AG09319 (cell line): ENCODE measurements around the gene UNC13C.
"Not testable (repeated sequence)": the region's sequence is repeated elsewhere in the genome, so short reads cannot be mapped to it uniquely, and the experiment has no call there.

ENCODE experiments used
- DNase-seq: peaks from one replicate; pipeline ENCODE4 v3.0.0-alpha.2; 2010; ENCODE audit warnings: low read depth; ENCODE audit errors: extremely low read depth
- TF ChIP-seq, protein P1 (sequence below): IDR thresholded peaks from 2 replicates; pipeline ENCODE4 v1.5.1; 2011; ENCODE audit warnings: low read depth, mild to moderate bottlenecking, inconsistent platforms, low read length, moderate library complexity

Gene UNC13C

DNA sequence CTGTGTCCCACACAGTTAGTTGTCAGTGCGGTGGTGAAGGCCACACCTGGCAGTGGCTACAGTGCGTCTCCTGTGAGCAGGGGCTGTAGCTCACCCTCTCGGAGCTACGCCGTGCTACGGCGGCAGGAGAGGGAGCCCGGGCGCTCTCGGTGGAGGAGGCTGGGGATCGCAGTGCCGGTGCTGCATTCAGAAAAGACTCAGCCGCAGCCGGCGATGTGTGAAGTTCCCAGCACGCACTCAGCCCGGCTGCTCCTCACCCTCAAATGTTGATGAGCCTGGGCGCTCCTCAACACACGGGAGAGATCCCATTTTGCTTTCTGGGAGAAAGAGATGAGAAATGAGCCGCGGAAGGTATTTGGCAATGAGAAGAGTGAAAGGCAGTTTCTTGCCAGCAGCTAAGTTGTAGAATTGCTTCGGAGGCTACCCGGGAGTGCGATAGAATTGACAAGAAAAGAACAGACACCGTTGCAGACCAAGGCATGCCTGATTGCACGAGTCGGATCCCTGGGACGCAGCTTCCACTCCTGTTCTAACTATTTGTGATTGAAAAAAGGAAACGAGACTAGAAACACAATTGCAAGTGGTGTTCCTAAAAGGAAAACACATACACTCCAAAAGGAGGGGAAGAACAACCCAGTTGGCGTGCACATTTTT is at the start of gene UNC13C:
Gene UNC13C, plus strand, starts transcription at position 189 of the 654 bp plus-strand sequence. CDS start 34,463 bp downstream, outside the sequence.
- DNase-seq: no peak
- TF ChIP-seq, protein P1, sequence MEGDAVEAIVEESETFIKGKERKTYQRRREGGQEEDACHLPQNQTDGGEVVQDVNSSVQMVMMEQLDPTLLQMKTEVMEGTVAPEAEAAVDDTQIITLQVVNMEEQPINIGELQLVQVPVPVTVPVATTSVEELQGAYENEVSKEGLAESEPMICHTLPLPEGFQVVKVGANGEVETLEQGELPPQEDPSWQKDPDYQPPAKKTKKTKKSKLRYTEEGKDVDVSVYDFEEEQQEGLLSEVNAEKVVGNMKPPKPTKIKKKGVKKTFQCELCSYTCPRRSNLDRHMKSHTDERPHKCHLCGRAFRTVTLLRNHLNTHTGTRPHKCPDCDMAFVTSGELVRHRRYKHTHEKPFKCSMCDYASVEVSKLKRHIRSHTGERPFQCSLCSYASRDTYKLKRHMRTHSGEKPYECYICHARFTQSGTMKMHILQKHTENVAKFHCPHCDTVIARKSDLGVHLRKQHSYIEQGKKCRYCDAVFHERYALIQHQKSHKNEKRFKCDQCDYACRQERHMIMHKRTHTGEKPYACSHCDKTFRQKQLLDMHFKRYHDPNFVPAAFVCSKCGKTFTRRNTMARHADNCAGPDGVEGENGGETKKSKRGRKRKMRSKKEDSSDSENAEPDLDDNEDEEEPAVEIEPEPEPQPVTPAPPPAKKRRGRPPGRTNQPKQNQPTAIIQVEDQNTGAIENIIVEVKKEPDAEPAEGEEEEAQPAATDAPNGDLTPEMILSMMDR: no peak

DNA sequence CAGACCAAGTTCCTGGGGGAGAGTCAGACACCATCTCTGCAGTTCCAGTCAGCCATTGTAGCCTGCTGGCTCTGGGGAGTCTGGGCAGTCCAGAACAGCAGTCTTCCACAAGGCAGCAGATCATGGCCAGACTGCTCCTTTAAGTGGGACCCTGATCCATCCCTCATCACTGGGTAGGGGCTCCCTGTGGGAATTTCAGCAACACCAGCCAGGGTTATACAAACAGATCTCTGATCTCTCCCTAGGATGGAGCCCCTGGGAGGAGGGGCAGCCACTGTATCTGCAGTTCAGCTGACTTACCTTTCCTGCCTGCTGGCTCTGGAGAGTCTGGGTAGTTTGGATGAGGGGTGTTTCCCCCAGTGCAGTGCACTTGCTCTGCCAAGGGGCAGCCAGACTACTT is 42.1 kb upstream of the UNC13C start:
- DNase-seq: no peak
- TF ChIP-seq, protein P1: no peak

DNA sequence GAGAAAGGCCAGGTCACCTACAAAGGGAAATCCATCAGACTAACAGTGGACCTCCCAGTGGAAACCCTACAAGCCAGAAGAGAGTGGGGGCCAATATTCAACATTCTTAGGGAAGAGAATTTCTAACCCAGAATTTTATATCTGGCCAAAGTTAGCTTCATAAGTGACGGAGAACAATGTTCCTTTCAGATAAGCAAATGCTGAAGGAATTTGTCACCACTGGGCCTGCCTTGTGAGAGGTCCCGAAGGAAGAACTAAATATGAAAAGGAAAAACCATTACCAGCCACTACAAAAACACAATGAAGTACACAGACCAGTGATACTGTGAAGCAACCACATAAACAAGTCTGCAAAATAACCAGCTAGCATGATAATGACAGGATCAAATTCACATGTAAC is 40.6 kb upstream of the UNC13C start:
- DNase-seq: not testable (repeated sequence)

DNA sequence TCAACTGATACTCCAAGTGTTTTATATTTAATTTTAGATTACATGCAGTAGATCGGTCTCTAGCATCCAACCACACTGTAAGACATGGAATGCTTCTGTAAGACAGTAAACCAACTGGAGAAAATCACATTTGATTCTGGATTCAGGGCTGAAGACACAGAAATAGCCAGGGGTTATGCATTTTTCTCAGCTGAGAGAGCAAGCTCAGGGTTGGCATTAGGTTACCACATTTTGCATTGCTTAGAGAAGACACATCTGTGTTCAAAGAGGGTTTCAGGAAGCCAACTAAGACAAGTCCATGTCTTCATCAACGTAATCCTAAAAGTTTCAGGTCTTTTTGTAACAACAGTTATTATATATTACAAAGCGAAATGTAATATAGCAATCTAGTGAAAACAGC is 27.7 kb upstream of the UNC13C start:
- no peak for DNase-seq
- TF ChIP-seq, protein P1: no peak

DNA sequence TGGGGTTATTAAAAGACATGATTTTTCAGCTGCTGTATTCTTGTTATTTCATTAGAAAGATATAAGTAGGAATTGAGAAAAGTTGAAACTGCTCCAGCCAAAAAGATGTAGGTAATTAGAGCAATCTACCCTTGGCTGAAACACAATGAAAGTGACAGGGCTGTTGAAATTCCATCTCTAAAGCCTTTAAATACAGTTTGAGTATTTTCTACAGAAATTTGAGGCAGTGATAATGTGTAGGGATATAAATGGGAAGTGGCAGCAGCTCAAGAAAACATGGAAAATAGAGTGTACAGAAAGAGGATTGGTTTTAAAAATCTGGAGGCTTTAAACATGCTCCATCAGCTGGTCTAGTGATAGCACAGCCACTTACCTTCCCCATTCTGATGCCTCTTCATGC is 22.8 kb upstream of the UNC13C start:
- no peak for DNase-seq
- TF ChIP-seq, protein P1: no peak

DNA sequence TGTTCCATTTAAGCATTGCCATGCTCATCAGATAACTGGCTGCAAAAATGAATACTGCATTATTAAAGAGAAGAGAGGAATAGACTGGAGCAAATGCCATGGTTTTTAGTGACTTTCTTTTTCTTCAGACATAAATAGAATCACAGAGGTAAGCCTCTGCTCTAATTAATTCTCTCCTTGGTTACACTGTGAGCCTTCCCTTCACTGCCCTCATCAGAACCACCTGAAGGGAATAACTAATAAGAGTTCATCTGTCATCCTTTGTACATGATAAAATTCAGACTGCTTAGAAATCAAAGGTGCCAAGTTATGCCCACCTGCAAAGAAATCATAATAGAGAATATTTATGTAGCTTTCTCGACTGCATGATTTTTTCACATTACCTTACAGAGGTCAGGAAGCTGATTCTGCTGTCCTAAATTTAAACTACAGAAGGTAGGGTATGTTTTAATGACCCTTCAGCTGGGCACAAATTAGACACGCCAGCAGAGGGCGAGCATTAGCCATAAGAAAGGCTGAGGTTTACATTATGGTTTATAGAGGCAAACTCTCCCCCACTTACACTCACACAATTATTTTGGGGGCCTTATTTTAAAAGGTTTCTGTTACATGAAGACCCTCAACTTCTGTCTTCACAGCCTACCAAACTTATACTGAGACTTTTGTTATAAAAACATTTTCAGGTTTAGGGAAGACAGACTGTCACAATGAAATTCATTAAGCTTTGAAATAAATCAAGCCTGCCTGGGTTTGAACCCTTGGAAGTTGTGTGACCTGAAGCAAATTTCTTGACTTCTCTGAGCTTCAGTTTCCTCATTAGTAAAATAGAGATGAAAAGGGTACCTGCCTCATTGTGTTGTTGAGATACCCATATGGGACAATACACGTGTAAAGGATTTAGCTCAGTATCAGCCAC is 15.3 kb upstream of the UNC13C start:
- TF ChIP-seq, protein P1: no peak
- no peak for DNase-seq

DNA sequence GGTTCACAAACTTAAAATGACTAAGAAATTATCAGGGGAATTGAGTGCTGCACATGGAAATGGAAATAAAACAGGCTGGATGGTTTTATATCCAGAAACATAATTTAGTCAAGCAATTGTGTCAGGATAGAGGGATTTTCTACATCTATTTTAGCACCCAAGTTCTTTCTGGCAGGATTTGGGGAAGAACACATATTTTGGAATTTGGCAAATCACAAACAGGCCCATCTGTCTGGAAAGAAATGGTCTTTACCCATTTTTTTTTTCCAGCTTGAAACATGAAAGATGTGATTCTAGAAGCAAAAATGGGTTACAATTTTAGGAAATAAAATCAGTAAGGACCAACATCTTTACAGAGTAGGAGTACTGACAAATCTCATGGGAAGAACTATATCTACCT is 14.4 kb upstream of the UNC13C start:
- DNase-seq: no peak
- TF ChIP-seq, protein P1: no peak
